HTERT RPE-1 (cell line): Measurements from ENCODE around the gene ARHGEF39.
"Not testable (repeated sequence)": the region's sequence is repeated elsewhere in the genome, so short reads cannot be mapped to it uniquely, and the experiment has no call there.

Experiments
- in situ Hi-C: fragments of 300-500 bp; cut with MboI; formaldehyde crosslinking; loops from 4 replicates; pipeline ENCODE4 v1.14.3; 2020; ENCODE audit warnings: low sequenced_read_pairs

The ARHGEF39 gene

GRCh38 chr9:35628389-35628991 is 36.5 kb downstream of the ARHGEF39 start:
- in situ Hi-C loops: no loop called here

- in situ Hi-C loops: no loop called here
These were observed 37.4 kb downstream of the ARHGEF39 start for GRCh38 chr9:35627575-35627974.

DNA sequence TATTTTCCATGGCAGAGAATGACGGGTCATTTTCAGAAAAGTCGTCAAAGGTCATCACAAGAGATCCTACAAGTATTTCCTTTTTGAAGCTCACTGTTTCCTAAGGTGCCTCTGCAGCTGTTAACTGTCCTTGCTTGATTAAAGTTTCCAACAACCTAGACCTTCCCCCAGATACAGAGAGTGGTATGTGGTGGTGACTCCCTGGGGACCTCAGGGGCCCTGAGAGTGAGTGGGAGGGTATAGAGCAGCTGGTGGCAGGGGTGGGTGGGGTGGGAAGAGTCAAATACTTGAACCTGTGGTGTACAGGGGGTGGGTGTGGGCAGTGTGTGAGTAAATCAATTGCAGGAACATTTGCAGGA is 45.2 kb downstream of the ARHGEF39 start:
- in situ Hi-C loops: no loop called here

DNA sequence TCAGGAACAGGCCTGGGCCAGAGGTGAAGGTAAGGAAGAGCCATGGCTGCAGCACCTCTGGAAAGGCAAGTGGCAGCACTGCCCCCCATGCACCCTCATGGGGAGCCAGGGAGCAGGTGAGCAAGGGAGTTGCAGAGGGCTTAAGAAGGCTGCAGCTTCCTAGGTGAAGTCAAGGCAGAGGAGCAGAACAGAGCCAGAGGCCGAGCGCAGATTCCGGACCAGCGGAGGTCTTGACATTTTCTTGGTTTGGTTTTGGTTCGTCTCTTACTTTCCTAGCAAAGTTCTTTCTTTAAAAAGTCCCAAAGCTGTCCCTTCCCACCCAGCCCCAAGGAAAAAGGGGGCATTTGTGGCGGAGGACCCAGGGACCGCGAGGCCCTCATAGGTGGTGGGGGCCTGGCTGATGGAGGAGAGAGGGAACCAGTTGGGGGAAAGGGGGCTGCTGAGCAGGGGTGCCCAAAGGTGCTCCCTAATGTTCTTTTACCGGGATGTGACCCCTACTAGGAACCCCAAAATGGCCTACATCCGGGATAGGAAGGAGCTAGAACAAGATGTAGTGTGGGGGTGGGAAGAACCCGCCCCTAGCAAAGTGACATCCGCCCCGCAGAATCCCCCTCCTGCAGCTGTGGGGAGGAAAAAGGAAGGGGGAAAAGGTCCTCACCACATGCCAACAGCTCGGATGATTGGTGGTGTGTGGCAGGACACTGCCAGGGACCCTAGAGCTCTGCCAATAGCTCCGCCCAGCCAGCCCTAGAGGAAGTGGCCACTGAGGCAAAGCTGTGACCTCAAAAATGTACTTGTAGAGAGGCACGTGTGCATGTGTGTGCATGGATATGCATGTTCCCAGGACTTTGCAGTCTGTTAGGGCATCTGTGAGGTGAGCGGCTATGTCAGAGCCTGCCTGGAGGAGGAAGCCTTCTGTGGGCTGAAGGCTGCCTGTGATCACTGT is 45.9 kb downstream of the ARHGEF39 start:
- in situ Hi-C loops: no loop called here

DNA sequence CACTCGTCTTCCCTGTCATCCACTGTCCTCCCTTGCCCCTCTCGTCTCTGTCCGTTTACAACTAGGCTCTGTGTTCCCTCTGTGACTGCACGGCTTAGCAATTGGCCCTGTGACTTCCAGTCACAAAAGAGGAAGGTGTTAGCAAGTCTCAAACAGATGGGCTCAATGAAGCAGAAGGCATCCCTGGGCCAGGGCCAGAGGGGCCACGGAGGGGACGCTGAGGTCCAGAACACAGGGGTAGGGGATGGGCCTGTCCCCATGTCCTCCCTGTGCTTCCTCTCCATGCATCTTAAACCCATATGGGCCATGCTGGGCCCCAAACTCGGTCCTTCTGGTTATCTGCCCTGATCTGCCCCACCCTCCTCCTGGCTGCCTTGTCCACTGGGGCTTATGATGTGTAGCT is 46.7 kb downstream of the ARHGEF39 start, which contains the start of gene CD72:
CD72 (minus strand) TSS at position 89 of the 403 bp plus-strand sequence. CDS start 110 bp downstream, outside the sequence.
- in situ Hi-C loops: no loop called here

- in situ Hi-C loops: no loop called here
These were observed 47.4 kb downstream of the ARHGEF39 start for GRCh38 chr9:35617548-35617947.

DNA sequence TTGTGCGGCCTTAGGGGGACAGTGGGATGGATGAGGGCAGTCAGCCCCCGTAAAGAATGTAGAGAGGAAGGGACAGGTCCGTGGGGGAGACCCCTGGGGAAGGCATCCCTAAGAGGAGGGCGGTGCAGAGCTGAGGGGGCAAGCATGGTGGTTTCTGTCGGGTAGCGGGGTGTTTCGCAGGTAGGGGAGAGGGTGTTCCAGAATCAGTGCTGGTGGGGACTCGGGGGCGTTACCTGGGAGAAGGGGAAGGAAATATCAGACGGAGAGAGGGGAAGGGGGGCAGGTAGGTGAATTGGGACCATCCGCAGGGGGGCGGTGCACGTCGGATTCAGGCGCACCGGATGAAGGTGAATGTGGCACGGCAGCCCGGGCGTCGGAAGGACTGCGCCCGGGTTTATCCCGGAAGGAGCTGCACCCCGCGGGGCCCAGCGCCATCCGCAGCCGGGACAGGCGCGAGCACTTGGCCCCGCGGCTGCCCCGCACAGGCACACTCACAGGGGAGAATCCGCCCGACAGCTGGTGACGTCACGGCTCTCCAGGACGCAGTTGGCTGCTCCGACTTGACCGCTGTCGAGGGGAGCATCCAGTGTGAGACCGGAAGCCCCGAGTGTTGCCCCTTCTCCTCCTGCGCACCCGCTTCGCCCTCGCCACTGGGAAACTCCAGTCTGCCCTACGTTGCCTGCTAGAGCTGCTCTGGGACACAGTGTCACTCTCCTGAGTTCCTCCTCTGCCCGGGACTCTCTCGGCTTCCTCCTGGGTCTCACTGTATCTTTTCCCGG is 48.1 kb downstream of the ARHGEF39 start:
- in situ Hi-C loops: no loop called here

DNA sequence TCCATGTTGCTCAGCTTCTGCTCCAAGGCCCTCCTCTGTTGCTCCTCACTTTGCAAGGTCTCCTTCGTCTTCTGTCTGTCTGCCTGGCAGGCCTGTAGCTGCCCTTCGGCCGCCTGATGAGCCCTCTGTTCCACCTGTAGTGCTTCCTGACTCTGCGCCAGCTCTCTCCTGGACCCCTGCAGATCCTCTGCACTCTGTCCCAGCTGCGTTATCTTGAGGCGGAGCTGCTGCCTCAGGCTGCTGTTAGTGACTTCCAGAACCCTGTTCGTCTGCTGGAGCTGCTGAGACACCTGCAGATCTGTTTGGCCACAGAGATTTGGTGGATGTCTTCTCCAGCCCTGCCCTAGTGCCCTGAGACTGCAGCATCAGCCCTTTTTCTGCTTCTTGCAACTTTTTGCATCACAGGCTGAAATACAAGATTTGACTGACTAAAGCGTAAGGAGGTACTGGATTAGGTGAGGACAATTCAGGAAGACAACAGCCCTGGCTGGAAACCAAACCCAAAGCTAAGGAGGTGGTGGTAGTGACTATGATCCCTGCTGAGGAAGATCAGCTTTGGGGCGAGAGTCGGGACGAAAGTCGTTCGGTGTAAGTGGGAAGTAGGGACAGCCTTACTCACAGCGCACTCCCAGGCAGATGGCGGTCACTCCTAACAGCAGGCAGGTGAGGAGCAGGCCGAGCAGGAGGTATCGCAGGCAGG is 48.9 kb downstream of the ARHGEF39 start:
- in situ Hi-C loops: no loop called here

DNA sequence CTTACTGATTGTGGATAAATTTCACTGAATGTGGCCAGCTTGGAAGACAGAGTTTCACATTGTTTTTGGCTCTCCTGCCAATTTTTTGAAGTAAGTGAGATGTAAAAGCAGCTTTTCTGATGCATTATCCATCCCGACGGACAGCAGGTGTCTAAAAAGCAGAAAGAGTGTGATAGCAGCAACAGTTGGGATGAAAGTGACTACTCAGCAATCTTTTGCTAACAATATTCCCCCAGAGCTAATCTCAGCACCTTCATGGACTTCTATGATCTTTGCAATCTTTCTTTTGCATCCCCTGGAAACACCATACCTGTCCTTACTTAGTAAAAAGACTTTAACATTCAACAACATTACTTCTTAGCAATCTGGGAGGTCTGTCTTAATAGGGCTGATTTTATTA is 52.2 kb downstream of the ARHGEF39 start:
- in situ Hi-C loops: no loop called here

DNA sequence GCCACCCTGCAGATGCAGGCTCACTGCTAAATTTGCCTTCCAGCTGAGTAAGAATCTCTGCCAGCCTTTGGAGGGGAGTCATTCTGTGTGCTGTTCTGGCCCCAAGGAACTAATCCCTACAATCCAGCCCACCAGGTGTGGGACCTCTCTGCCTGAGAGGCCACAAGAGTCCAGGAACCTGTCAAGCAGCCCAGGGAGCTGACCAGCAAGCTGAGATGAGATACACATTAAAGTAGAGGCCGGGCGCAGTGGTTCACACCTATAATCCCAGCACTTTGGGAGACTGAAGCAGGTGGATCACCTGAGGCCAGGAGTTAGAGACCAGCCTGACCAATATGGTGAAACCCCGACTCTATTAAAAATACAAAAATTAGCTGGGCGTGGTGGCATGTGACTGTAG is 52.9 kb downstream of the ARHGEF39 start:
- in situ Hi-C loops: not testable (repeated sequence)

DNA sequence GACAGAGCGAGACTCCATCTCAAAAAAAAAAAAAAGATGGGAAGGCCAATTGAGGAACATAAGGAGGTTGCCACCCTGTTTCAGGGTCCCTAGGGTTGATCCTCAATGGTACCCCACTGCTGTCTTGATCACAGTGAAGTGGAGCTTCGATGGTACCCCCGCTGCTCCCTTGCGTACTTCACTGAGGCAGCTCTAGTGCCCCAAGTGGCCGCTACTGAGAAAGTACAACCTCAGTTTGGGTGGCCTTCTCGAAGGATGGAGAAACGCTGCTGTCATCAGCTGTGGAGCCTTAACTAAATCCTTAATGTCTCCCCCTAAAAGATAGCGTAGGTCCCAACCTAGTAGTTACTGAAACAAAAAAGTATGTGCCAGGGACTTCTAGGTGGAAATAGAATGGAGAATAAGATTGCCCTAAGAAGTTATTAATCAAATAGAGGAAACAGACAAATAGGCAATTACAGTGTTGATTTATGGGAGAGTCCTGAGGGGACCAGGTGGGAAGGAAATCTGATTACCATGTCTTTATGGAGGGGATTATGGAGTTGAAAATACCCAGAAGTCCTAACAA is 53.7 kb downstream of the ARHGEF39 start:
- in situ Hi-C loops: no loop called here

- in situ Hi-C loops: no loop called here
These were observed 55.2 kb downstream of the ARHGEF39 start for GRCh38 chr9:35609820-35610163.
